Activated CD8-positive, alpha-beta memory T cell treated with anti-CD3 and anti-CD28 coated beads, Interleukin-2, amount 50 U/mL, for 1 hour (primary cell): ENCODE results near the gene SLC9A9.

Source experiments
- DNase-seq: peaks from one replicate; pipeline ENCODE4 v3.0.0-alpha.2; 2020; ENCODE audit errors: extremely low read depth

Gene SLC9A9

DNA sequence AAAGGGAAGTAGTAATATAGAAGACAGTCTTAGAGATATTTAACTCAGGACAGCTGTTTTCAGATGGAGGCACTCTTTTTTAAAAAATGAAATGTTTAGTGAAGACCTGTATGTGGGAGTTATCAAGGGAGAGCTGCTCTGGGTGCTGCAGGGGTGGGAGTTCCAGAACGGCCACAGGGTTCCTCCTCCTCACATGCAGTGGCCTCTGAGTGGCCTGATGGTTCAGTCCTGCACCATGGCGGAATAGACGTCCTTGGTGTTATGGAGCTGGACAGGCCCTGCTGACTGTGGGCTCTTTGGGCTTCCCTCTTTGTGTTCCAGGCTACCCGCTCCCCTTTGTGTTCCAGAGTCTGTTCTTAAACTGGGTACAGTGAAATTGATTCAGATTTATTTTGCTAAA lies 602.6 kb downstream of the SLC9A9 start:
- no peak for DNase-seq

DNA sequence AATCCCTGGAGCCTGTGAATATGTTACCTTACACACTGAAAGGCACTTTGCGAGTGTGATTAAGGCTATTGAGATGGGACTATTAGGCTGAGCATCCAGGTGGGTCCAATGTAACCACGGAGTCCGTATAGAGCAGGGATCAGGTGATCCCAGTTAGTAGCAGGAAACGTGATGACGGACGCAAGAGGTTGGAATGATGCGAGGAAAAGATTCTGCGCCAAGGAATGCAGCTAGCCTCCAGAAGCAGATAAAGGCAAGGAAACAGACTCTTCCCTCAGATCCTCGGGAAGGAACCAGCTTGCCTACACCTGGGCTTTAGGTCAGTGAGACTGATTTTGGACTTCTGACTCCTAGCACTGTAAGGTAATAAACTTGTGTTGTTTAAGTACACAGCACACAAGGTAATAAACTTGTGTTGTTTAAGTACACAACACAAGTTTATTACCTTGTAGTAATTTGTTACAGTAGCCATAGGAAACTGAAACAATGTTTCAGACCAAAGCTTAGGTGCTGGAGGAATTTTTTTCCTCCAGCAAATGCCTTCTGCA lies 603.7 kb downstream of the SLC9A9 start:
- DNase-seq: no peak

DNA sequence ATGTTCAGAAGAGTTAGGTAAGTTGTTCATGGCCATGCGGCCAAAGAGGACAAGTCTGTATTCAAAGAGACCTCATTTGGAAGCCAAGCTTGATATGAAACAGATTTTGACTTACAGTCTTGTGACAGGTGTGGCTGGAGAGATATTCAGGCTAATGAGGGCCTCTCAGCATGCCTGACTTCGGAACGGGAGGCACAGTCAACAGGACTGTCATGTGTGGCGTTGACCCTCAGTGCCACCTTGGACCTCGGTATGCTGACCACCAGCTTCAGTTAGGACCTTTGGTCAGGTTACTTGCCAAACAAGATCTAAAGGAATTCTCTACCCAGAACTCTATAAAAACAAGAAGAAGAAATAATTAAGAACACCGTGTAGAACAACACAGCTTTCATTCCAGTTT lies 604.6 kb downstream of the SLC9A9 start:
- DNase-seq: no peak

DNA sequence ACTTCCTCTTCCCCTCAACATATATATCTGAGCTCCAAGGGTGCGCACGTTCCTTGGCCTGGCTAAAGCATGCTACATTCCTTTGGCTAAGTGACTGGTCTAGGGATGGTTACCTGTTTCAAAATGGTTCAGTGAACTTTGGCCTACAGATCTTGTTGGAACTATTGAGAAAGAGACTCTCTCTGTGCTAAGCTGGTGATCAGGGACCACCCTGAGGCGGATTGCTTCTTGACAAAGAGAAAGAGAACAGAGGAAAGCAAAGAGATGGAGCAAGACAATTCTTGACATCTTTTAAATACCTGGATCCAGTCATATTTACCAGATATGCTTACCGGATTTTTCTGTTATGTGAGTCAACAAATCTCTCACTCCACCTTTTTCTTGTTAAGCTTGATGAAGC lies 605.6 kb downstream of the SLC9A9 start:
- DNase-seq: no peak

DNA sequence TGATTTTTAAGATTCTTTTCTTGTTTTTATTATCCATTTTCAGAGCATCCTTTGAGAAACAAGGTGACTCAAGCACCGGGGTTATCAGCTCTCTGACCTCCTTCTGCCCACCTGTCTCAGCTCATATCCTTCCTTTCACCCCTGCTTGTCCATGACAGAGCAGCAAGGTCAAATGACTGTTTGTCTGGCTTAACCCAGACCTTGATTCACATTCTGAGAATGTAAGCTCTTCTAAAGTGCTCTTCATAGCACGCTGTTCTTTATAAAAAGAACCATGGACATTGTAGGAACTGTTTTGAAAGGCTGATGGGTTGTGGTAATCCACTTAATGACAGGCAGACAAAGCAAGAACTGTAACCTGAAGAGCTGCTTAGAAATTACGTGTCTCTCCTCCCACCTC lies 606.2 kb downstream of the SLC9A9 start:
- no peak for DNase-seq

DNA sequence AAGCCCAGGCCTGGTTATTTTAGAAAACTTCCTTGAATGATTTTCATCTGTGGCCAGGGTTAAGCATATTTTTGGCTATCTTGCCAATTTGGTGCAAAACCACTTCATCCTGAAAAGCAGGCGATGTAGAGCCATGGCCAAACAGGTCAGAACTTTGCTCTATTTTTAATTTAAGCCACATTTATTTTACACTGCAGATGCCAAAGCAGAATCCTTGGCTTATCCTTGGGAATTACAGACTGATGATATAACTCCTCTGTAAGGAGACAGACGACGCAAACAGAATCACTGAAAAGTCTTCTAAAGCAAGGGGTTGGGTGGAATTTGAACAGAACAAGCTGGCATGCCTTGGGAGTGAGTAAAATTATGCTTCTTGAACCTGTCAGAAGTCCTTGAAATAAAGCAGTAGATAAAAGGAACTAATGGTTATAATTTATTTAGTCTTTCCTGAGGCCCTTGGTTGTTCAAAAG lies 606.8 kb downstream of the SLC9A9 start:
- no peak for DNase-seq

DNA sequence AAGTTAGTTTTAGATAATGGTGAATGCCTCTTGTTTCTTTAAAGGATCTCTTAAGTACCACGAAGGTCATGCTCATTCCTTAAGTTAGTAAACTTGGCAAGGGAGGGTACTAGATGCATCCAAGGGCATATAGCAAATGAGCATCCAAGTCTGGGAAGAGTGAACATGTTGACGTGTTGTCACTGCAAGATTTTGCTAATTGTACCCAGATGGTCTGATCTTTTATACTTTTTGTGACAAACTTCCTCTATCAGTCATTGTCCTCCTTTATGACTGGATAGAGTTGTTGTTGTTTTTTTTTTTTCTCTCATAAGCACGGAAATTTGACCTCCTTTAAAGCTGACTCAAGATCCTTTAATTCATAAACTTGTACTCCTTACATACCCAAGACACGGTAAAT lies 607.4 kb downstream of the SLC9A9 start:
- DNase-seq: no peak

DNA sequence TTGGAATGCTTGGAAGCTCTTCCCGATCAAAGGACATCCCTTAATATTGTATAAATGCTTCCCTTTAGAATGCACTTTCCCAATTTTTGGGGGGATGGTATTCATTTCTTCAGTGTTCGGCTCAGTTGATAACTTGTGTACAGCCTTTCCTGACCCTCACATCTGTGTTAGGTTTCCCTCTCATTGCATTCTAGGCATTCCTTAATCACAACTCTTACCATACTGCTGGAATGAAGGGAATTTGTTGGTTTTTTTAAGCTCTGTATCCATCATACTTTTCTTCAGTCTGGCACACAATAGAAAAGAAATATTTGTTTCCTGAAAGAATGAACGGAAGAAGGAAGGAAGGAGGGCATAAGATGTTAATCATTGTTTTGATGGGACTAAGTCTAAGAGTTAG lies 609.2 kb downstream of the SLC9A9 start:
- DNase-seq: no peak

DNA sequence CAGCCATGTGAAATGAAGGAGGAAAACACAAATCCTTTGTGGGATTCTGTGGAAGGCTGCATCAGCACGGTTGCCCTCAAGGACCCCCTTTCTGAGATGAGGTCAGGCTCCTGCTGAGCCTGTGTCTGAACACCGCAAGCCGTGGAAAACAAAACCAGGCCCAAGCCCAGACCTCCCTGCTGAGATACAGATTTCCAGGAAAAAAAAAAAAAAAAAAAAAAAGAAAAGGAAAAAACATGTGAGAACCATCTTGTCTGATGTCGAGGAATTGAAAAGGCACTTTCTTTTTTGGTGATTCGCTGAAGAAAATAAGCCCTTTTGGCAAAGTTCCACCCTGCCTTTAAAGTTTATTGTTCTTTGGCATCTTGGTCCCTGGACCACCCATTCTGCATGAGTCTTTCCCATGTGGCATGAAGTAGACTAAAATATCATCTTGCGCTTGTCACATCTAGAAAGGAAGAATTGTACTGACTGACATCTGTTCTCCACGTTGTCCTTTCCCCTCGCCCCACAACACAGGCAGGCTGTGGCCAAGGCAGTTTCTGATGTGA lies 611.1 kb downstream of the SLC9A9 start:
- no peak for DNase-seq

DNA sequence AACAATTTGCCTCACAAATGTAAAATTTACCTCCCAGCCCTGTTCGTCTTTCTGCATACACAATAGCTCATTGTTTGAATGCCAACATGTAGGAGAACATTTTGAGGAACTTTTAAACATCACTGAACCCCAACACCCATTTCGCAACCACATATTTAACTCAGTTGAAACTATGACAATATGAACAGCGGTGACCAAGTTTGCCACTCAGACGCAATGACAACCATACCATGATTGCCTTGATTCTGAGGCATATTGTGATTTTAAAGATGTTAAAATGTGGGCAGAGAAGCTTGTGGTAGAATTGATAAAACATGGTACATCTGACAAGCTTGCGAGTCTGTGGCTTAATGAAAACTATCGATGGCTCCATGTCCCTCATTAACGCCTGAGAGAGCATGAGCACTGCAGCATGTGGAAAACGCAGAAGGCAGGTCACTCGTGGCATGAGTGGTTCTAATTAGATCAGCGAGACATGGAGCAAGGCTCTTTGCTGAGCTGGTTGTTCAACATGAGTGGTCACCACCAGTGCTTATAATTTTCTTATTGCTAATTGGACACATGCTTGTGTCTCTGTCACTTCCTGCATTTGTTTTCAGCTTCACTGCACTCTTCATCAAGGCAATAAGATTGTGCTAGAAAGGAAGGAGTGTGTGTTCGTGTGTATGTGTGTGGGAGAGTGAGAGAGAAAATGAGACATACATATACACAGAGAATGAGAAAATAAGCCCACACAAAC lies 611.9 kb downstream of the SLC9A9 start:
- DNase-seq: no peak

DNA sequence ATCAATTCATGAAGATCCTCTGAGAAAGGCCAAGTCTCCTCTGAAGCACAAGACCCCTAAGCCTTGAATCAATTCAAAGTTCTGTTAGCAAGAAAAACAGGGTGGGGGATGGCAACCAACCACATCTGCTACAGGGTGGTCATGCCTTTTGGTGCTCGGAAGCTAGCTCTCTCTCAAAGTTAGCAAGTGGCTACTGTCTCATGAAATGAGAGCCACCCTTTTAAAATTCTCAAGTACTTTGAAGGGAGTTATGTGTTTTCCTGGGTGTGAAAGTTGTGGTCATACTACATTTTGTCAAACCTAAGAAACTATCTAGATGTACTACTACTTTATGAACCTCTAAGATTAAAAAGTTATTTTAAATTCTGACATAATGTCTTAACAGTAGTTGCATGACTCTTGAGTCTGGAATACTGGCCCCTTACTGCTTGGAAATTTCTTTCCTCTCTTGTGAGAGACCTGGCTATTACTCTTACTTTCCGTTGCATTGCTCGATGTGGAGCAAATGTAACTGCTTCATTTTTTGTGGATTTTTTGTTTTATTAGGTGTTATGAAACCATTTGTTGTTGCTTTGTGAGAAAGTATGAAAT lies 612.6 kb downstream of the SLC9A9 start:
- DNase-seq: no peak

DNA sequence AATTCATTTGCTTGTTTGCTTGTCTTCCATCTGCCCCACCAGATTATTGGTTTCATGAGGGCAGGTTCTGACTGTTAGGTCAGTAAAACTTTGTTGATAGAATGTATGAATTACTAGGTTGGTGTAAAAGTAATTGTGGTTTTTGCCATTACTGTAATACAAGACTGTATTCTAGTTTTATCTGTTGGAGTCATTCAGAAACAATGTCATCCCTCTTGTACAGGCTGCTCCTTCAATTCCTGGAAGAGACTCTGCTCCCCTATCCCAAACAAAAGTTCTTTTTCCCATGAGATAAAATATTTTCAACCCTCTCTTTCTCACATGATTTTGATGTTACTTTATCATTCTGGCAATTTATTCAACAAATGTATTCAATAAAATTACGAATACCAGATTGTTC lies 613.7 kb downstream of the SLC9A9 start:
- no peak for DNase-seq

DNA sequence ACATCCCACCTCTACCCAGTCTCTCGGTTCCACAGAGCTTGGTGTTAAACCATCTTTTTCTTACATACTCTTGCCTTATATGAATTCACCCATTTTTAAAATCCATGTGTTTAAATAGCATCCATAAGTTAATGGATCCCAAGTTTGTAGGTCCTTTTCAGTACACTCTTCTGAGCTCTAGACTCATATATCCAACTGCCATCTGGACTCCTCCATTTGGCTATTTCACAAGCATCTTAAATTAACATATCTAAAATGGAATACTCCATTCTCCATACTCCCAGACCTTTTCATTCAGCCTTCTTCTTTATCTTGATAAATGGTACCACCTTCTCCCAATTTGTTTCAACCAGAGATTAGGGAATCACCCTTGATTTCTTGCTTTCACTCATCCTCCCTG lies 615.3 kb downstream of the SLC9A9 start:
- DNase-seq: no peak

DNA sequence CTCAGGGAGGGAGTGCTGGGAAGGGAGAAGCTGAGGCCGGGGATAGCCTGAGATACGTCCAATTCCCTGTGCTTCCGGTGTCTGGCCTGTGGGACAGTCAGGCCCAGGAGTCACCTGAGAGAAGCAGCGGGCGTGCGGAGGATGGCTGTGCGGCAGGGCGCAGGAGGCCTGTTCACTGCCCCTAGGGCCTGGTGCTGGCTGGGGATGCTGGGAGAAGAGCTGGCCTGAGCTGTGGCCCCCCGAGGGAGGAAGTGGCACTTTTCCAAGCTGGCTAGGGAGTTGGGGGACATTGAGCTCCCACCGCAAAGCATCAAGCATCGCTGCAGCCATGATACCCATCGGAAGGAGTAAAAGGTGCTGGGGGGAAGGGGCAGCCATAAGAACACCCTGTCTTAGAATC lies 619.9 kb downstream of the SLC9A9 start:
- no peak for DNase-seq

DNA sequence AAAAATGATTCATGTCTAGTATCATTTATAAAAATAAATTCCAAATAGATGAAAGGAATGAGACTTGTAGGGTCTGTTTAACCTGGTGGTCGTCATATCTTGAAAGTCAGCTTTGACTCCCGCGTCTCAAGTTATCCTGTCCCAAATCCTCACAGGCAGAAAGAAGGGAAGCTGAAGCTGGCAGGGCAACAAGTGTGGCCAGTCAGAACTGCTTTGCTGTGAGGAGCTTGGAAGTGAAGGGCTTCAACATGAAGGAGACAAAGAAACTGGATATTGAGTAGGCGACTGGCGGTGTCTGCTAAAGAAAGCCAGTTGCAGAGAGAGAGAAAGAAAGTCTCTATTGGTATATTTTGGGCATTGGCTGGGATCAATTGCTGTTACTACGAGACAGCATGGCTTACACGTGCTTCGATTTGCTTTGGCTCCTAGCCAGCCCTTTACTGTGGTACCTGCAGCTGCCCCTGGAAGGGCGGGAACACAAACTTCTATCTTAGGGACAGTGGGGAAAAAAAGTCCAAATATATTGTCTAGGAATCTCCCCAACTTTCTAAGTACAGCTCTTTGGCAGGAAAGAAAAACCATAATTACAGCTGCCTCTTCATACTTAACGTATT lies 621.5 kb downstream of the SLC9A9 start:
- no peak for DNase-seq

DNA sequence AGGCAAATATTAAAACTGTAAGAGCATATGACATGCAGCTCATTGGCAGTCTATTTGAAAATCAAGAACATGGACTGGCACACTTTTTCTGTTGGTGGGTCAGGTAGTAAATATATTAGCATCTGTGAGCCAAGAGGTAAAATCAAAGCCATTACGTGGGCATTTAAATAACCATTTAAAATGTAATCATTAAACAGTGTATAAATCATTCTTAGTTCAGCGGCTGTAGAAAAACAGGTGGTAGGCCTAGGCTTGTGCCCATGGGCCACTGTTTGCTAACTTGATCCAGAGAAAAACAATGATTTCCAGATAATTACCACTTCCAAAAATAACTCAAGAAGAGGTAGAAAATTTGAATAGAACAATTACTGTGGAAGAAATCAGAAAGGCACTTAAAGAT lies 623.6 kb downstream of the SLC9A9 start:
- DNase-seq: no peak

DNA sequence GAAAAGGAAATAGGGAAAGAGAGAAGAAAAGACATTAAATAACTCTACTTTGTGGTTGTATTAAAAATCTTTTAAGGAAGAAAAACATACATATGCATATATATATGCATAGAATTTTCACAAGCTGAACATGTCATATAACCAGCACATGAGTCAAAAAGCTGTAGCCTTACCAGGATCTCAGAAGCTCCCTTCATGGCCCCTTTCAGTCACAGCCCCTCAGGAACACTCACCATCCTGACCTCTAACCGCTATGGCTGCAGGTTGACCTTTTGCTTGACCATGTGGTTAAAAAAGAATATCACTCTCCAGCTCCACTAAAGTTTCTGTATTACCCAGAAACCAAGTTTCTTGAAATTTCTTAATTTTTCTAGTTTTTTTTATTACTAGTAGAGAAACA lies 625.3 kb downstream of the SLC9A9 start:
- DNase-seq: no peak

DNA sequence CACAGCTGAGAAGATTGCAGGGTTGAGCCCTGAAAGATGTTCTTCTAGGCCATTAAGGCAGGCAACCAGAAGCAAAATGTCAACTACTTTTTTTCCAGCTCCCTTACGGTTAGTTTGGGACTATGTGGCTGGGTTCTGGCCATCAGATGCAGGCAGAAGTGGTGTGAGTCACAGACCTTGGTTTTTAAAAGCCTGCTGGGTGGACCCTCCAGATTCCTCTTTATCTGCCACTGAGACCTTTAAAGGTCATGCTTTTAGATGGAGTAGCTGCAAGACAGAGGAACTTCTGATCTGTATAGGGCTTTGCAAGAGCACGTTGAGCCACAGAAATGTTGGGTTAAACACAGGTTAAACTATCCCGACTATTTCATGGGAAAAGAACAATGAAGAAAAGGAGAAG lies 625.8 kb downstream of the SLC9A9 start:
- DNase-seq: no peak

DNA sequence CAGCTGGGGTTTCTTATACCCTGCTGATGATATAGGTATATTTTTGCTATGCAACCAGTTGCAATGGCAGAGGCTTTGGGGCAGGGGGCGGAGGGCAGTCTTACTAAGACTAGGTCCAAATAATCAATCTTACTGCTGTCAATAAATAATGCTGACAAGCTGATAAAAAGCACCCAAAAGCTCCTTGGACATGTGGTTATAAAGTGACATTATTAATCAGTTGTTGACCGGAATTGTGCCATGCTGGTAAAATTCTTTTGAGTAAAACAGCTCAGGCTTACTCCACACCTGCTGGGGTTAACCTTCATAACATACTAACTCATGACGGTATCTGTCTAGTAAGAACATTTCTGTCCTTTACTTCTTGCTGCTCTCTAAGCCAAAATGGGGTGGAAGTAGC lies 626.8 kb downstream of the SLC9A9 start:
- DNase-seq: no peak

DNA sequence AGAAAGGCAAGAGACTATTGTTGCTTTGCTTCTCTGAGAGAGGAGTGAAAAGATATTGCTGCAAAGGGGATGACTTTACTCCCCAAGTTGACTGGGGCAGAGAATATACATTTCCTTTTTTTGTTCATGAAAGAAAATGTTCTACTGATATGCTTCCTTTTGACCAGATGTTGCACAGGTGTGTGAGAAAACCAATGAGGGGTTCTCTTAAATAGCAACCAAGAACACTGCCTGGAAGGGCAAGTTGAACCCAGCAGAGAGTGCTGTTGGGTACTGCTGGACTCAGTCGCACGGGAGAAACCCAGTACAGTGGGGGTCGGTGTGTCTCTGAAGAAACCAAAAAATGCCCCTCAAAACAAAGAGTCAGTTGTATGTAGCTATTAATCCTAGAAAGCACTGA lies 627.5 kb downstream of the SLC9A9 start:
- no peak for DNase-seq

DNA sequence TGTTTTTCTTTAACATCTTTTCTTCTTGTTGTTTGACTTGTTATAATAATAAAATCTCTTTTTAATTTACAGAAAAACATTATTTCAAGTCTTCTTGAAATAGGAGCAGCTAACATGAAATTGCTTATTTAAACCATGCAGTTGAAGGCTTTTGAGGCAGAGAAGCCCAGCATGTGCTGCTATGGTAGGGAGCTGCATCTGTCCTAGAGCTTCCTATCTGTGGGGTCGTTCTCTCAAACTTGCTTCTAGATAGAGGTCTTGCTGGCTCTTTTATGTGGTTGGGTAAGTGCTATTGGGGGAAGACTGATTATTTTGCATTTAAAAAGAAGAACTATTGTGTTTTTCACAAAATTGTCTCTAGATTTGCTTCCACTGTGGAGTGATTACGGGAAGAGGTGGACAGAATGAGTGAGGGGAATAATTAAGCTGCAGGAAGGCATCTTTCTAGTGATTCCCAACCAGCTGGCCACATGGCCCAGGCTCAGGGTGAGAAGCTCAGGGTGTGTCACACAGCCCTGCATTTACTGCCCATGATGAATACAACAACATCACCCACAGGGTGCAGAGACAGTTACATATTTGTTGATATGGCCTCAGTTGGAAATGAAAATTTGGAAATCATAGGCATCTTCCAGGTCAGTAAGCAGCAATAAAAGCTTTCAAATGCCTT lies 630.0 kb downstream of the SLC9A9 start:
- no peak for DNase-seq

DNA sequence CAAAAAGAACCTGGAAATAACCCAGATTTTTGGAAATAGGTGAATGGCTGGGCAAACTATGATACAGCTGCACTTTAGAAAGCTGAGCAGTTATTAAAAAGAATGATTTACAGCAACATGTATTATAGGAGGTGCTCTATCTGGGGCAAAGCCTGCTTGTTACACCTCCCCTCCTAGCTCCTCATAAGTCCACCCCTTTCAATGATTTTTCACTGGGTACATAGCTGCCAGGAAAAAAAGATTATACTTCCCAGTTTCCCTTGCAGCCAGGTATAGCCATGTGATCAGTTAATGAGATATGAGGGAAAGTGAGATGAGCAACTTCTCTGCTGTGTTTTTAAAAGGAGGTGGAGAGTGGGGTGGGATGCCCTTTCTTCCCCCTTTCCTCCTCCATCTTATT lies 631.0 kb downstream of the SLC9A9 start:
- no peak for DNase-seq
